HG02759 (cell line): ENCODE data around the gene SLC9A9.

Source experiments
- ATAC-seq: cut with Tn5 transposase; IDR thresholded peaks from one replicate; pipeline ENCODE4 v1.9.1; 2021; ENCODE audit warnings: mild to moderate bottlenecking, moderate library complexity; ENCODE audit not compliant: unreplicated experiment

The SLC9A9 gene

DNA sequence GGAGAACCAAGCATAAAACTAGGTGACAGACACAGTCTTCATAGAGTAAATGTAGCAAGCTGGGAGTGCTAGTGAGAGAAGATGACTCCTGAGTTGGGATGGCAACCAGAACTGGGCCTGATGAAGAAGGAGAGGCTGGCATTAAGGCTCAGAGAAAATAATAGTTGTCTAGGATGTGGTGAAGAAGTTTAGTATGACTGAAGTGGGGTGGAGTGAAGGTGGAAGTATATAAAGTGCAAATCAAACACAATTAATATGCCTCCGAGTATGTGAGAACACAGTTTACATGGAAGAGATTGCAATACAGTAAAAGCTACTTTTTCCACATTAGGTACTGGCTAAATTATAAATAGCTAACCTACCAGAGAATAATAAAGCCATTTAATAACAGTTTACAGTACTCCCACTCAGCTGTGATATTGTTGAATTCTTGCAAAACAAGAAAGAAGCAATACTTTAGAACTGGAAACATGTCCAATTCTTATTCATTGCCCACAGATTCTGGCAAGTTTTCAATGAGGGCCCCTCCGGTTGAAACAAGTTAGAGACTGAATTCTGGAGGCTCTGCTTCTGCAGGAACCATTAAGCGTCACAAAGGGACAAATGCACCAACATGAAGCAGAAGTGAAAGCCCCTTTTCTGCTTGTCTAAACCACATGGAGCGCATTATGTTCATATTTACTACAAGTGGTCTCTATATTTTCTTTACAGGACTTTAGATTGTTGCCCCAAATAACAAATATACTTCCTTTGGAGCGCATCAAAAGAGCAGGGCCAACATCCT, 243.7 kb downstream of the SLC9A9 start:
- ATAC-seq, result peak; percentile 85

DNA sequence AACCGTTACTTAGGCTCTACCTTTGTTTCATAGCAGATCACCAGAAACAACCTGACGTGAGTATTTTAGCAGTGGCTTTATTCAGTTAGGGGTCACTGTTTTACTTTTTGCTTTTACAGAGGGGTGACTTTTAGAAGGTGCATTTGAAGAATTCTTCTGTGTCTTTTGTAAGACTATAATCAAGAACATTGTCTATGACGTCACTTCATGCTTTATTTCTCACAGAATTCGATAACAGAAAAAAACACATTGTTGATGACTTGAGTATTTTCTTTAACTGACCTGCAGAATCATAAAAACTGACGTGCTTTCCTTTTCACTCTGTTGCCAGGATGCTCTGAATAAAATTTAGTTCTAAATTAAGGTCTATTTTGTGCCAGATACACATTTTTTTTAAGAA, 244.5 kb downstream of the SLC9A9 start:
- no peak for ATAC-seq

DNA sequence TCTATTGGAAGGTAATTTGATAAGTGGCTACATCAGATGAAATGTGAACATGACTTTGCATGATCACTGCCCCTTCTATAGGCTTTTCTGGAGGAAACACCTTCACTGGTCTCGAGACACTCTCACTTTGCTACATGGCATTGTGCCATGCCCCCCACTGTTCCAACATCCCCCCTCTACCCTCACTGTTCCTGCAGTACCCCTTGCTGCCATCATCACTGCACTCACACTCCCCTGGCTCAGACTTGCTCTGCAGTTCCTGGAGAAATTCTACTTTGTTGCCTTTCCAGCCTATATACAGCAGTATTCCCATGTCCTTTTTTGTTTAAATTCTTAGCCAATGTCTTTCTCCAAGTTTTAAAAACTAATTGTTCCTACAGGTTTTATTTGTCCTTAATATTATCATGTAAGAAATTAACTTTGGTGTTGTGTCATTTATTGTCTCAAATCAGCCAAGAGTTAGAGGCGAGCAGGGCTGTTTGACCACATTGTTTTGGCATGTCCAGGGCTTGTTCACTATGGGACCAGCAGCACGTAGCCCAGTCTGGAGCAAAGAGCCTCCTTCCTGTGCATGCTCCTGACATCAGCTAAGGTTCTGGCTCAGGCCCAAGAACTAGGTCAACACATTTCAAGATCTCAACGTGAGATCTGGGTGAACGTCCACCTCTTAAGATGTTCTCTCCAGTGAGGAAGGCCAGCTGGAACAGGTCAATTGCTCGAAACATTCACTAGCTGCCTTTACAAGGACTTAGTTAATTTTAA, 246.4 kb downstream of the SLC9A9 start:
- no peak for ATAC-seq

DNA sequence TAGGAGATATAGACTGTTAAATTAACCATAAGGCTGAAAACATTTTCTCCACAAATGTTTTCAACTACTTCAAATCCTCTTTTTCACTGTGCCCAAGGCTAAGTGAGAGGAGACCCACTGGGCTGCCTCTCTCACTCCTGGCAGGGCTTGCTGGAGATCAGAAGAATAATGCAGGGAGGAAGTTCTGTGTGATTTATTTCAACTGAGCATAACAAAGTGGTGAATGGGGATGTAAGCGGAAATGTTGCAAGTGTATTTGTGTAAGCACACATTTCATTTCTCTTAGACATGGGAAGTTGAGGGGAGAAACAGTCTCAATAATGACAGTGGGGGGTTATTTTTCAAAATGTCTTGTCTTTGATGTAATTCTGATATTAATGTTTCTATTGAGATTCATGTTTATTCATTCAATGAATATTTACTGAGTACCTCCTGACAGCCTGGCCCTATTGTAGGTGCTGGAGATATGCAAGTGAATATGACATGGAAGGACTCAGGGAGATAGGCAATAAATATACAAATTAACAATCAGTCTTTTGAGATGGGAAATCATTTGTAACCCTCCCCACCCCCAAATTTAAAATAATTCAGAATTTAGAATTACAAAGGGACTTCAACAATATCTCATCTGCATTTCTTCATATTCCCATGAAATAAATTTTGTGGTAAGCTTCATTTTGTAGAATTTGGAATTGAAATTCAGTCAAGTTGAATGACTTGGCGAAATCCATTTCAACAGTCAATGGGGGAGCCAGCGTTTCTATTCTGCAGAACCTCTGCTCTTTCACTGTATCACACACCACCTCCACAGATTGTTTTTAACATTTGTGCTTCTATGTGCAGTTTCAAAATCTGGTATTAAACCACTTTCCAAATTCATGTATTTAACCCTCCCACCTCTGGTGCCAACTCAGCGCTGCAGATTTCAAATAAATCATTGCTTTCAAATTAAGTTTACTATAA, 247.2 kb downstream of the SLC9A9 start:
- ATAC-seq, result no peak

DNA sequence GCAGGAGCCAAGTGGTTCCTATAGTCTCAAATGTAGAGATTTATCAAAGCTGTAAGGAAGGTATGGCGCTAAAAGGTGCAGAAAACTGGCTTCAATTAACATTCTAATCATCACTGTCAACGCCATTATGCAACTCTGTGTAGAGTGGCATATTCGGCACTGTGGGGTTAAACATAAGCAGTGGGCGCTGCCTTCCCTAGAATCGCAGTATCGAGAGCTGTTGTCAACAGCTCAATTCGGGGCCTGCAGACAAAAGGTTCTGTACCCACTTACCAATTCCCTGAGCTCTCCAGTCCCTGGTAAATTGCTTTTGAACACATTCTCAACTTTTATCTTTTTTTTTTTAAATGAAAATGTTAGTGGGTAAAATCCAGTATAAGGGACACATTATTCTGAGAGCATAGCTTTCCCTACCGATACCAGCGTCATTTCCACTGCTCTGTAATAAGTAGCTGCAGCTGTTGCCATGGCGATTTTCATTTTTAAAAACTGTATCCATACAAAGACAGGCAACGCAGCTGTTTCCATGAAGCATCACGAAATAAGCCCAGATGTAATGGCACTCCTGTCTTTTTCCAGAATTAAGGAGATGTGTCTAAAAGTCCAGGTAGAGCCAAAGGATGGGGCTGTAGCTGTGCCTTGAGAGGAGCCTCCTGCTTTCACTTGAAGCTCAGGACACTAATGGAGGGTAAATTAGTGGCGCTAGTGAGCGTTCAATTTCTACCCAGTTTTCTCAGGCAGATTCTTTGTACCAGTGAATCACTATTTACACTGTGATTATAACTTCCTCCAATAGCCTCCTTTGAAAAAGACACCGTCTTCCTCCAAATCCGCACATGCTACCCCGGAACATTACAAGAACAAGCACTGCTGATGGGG, 250.3 kb downstream of the SLC9A9 start:
- ATAC-seq, result no peak

DNA sequence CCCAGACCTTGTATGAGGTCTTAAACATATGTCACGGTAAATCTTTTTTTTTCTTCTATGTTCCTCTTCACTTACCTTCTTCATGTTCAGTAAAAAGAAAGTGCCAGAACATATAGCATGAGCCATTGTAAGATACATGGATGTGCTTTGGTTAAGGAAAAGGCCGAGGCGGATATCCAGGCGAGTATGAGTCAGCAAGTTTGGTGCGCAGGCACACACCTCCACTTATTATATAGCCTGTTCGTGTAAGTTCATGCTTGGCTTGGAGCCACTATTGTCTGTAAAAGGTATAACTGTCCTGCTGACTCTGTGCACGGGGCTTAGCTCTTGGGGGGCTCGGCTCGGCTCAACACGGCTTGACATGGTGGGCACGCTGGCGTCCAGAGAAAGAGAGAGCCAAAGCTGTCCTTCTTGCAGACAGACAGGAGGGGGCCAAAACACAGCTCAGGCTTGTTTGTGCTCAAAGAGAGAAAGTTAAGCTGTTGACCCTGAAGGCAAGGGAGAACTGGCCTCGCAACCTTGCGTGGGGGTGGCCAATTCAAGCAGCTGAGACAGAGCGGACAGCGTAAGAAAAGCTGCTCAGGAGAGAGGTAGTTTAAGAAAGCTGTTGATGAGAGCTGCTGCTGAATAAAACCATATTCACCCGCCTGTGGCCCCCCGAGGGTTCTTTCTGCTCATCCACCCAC, 251.2 kb downstream of the SLC9A9 start:
- ATAC-seq, result no peak

DNA sequence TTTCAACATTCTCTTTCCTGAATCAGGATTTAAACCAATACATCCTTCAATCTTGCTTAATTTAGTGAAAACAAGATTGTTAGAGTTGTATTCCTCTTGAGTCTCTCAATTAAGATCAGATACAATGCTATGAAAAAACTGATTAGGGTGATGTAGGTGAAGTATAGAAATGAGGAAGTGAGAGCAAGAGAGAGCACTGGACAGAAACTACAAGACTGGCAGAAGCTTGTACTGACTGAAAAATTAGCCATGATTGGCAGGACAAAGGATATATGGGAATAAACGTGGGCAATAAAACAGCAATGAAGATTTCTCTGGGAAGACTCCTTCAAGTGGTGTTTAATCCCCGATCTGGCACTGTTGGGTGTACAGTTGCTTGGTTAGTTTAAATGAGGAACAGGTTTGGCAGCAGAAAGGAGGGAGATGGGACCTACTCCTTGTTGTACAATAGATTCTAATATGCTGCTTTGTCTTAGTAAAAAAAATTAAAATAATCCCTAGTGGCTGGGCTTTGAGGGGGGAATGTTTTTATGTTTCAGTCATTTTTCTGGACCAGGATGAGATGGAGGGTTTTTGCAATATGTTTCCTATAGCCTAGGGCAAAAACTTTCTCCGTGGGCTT, 252.7 kb downstream of the SLC9A9 start:
- peak; percentile 93 for ATAC-seq

DNA sequence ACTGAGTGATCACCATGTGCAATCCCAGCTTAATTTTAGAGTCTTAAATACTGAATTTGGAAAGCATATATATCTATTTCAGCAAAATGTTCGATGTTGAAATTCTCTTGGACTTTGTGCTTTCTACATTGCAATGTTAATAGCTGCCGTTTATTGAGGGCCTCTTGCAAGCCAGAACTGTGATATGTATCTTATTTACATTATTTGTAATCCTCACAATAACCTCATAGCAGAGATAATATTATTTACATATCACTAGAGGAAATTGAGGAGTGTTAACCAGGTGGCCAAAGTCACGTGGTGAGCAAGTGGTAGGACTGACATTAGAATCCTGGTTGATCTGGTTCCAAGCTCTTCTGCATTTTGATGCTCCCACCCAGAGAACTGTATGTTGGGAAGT, 254.1 kb downstream of the SLC9A9 start:
- no peak for ATAC-seq

DNA sequence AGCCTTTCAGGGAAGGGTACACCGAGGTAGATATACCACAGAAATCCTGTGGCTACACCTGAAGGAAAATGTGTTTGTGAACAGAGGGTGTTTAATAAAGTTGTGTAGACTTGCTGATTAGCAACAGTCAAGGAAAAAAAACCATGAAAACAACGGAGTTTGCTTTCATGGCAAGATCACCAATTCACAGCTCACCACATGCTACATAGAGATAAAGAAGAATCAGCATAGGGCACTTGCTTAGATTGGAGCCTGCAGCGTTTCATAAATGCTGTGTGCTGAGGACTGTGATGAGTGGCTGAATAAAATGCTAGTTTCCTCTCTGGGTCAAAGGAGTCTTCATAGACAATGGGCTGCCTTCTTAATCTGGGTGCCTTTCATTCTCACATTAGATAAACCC, 257.6 kb downstream of the SLC9A9 start:
- no peak for ATAC-seq

DNA sequence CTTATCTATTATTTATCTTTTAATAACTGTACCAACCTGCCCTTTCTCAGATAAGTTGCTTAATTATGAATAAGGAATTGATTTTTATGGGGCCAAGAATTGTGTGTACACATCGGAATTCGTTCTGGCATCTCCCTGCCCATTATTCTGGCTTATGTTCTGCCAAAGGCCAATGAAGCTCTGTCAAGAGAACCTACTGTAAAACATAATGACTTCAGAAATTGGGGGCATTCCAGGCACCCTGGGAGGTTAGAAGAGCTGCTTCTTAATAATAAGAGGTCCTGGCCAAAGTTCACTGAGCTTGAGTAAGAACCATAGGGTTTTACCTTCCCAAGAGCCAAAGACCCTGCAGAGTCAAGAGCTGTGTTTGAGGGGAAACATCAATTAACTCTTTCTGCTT, 261.7 kb downstream of the SLC9A9 start:
- ATAC-seq, result no peak

DNA sequence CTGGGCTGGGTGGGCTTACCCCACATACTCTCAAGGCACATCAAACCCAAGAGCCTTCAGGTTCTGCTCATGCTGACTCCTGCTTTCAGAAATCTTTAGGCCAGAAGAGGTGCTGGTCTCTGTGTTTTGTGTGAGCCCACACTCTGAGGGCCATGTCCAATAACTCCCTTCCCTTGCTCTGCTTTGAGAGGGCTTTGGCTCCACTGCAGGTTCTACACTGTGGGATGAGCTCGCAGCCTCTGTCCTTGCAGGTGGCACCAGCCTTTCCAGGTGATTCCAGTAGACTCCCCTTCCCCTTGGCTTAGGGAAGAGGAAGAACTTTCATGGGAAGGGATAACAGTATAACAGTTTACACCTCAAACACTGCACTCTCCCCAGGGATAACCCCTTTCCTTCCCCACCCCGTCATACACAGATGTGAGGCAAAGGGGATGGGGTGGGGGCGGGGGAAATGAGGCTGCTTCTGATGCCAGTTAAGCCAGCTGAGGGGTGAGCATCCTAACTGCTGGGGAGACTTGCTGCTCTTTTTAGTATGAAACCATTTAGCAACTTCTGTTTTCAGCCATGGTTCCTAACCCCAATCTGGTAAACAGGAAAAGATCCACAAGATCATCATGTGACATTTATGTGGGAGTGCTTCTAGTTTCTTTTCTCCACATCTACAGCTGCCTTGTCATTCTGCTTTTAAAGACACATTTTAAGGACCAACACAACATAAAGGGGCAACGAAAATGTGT, 262.4 kb downstream of the SLC9A9 start:
- peak; percentile 36 for ATAC-seq

DNA sequence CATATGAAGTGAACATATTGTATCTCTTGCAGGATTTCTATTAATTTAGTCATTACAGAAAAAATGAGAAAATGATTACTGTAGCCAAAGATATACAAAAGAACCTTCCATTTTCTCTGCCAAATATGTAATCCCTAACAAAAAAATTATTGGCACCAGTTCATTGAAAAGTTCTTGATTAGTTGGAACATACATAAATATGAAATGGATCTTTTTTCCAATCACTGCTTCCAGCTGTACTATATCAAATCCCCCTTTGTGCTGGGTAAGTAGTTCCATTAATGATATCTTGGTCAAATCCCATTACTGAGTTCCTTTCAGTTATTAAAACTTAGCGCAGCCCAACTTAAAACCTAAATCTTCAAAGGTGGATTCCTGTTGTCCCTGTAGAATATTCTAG, 263.8 kb downstream of the SLC9A9 start:
- no peak for ATAC-seq

DNA sequence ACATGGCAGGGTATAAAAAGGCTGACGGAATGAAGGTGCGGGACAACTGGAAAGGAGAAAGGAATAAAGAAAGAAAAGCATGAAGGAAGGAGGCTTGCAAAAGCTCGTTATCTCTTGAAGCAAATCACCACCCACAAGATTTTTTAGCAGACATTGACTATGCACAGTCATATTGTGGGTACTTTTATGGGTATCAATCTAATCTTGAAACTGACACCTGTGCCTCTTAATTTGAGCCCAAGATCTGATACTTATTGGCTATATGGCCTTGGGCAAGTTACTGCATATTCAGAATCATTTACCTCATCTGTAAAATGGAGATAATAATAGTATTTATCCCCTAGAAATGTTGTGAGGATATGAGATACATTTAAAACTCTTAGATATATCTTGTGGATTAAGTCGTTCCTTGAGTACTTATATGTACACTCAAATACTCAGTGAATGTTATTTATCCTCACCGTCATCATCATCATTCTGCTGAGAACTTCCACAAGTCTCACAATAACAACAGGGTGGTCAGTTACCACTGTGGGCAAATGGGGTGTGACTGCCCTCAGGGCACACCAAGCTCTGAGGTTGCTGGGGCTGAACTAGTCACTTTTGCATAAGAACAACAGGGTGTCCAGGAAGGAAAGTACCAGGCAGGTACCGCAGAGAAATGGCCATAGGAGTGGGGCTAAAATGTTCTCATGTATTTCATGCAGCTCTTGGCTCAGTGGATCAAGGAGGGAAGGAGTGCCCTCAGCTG, 266.1 kb downstream of the SLC9A9 start:
- peak; percentile 52 for ATAC-seq

DNA sequence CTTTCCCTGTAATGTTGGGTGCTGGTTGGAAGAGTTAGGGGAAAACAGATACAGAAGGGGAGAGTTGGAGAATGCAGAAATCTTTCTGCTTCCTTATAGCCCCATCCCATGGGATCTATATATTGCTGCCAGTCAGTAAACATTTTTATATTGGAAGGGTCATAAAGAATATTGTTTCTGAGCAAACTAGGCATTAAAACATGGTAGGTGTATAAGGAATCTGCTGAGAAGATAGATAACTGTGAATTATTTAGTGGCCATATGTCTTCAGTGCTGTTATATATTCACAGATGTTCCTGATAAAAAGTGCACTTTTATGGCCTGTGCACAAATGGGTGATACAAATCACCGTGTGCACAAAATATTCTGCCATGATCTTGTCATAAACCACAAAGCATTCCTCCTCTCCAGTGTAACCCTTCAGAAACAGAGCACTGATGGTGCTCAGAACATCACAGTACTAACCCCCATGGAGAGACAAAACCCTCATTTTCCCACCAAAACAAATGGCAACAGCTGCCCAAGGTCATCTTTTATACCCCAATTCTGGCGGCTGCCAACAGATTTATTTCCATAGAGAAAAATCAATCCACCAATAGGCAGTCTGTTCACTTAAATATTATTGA, 269.3 kb downstream of the SLC9A9 start:
- ATAC-seq, result no peak

DNA sequence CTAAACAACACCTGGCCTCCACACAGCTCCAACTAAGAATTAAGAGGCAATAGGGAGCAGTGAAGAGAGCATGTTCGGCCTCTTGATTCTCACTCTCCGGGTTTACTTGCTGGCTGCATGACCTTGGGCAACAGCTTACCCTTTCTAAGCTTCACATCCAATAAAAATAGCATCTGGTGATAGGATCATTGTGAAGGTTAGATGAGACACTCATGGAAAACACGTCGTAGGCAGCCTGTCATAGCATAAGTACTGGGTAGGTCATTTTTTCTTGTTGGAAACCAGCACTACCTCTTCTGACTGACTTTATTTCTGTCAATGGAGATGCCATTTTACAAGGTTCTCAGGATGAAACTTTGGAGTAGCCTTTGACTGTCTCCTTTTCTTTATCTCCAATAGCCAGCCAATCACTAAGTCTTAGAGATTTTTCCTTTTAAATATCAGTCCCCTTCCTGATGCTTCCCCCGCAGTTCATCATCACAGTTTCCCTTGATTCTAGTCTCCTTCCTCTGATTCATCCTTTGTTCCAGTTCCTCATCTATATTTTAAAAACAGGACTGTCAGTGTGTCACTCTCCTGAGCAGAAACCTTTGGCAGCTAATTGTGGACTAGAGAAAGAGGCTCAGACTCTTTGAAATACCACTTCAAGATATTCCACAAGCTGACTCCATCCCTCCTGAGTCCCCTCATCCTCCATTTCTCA, 271.5 kb downstream of the SLC9A9 start:
- no peak for ATAC-seq

DNA sequence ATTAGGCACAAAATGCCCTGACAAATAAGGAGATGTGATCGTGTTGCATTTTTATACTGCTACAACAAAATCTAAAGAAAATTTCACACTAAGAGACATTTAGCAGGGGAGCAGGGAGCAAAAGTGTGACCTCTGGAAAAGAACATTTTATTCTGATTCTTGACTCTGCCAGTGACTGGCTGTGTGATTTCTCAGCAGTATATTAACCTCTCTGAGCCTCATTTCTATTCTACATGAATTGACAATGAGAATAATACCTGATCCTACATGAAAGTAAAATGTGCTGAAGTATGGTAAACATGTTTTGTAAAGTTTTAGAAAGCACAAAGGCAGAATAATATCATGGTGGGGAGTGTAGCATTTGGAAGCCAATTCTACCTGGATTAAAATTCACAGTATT, 273.3 kb downstream of the SLC9A9 start:
- ATAC-seq, result no peak
